Activated T-cell treated with anti-CD3 and anti-CD28 coated beads, Interleukin-2, amount 50 U/mL, for 1 hour (primary cell): ENCODE data around the gene UGT2B7.
"Not testable (repeated sequence)": the region's sequence is repeated elsewhere in the genome, so short reads cannot be mapped to it uniquely, and the experiment has no call there.

Experiments used
- DNase-seq: peaks from one replicate; pipeline ENCODE4 v3.0.0-alpha.2; 2020

The UGT2B7 gene

DNA sequence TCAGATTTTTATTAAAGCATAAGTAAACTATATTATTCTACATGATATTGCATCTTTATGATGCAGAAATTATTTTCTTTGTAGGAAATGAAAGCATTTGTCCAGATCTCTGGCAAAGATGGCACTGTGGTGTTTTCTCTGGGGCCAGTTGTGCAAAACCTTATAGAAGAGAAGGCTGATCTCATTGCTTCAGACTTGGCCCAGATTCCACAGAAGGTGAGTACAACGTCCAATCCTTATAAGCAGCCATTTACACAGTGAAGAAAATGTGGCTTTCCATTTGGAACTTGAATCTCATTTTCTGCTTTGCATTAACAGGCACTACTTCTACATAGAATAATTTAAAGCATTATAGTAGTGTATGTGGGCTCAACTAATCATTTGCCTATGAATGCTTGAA, 6.9 kb upstream of the UGT2B7 start:
- no peak for DNase-seq

DNA sequence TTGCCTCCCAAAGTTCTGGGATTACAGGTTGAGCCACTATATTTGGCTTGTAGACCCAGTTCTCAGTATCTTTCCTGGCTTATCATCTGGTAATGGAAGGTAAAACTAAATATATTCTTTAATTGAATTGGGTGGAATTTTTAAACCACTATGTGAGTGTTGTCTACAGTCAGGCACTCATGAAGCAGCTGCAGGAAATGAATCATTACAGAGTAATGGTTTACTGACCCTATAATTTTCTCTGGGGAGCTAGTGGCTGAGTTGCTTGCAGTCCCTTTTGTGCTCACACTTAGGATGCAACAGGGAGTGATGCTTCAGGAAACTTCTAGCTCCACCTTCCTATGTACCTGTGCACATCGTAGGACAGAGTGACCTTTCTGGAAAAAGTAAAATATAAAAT, 4.1 kb upstream of the UGT2B7 start:
- DNase-seq, result no peak

DNA sequence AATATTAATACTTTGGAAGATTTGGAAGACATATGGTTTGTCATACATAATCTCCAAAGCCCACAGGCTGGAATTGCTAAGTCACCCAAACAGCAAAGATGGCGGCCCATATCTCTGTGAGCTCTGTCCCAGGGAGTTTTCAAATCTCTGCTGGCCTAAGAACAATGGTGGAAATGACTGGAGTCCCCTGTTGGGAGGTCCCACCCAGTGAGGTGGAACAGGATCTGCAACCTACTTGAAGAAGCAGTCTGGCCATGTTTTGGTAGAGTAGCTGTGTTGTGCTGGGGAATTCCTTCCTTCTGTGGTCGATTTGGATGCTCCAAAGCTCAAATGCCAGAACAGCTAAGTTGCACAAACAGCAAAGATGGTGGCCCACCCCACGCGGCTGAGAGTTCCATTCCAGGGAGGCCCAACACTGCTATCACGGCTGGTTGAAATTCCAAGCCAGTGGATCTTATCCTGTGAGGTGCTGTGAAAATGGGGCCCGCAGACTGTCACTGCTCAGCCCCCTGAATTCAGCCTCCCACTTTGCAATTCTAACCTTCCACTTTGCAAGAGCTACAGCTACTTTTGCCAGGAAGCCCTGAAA, 3.2 kb upstream of the UGT2B7 start:
- DNase-seq, result no peak

DNA sequence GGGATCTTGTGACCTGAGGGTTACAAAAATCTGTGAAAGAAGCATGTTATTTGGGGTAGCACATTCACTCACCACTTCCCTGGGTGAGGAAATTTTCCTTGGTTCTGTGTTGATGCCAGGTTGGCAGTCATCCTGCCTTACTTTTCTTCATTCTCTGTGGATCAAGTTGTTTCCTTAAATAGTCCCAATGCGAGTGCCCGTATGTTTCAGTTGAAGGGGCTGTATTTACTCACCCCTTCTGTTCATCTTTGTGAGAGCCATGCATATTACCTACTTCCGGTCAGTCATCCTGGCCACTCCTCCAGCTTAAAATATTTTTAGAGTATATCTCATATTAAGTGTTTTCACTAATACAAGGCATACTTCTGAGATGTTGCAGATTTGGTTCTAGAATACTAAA, 2.6 kb upstream of the UGT2B7 start:
- DNase-seq, result no peak

DNA sequence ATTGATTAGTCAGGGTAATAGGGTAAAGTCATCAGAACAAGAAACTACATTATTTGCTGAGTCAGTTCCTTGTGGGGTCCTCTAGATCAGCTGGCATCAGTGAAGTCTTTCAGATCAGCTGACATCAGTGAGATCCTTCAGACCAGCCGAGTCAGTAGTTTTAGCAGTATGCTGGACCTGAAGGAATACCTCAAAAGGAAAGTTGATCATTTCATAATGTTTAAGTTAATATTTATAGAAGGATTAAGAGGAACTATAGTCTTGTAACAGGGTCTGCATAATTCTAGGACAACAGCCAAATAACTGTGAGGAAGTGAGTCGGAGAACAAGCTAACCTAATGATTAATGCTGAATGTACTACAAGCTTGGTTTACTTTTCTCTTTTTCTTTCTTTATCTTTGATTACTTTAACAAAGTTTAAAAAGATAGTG, 958 bp upstream of the UGT2B7 start:
- no peak for DNase-seq

DNA sequence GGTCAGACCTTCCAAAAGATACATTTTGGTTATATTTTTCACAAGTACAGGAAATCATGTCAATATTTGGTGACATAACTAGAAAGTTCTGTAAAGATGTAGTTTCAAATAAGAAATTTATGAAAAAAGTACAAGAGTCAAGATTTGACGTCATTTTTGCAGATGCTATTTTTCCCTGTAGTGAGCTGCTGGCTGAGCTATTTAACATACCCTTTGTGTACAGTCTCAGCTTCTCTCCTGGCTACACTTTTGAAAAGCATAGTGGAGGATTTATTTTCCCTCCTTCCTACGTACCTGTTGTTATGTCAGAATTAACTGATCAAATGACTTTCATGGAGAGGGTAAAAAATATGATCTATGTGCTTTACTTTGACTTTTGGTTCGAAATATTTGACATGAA, 536 bp downstream of the UGT2B7 start:
- DNase-seq, result no peak

DNA sequence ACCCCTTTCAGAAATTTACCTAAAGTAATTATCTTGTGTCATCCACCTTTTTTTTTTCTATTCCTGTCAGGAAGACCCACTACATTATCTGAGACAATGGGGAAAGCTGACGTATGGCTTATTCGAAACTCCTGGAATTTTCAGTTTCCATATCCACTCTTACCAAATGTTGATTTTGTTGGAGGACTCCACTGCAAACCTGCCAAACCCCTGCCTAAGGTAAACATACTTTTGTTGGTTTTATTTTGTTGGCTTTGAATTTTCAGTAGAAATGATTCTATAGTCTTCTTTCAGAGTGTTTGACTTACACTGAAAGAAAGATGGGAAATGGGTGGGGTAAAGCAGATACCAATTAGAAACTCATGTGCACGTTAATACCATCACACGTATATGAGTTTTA, 2.2 kb downstream of the UGT2B7 start:
- no peak for DNase-seq

DNA sequence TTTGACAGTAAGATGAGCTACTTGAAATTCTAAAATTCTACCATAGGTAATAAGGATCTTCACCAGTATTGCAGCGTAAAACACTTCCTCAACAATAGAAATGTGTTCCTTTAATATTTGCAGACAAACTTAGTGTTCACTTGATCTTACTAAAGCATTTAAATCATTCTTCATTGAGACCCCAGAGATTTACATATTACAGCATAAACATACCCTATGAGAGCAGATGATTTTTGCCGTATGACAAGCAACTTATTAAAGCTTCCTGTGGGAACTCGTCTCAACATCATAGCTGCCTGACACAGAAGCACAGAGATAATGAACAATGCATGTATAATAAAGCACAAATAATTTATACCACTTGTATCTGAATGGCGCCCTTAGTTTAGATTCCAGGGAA, 3.6 kb downstream of the UGT2B7 start:
- no peak for DNase-seq

DNA sequence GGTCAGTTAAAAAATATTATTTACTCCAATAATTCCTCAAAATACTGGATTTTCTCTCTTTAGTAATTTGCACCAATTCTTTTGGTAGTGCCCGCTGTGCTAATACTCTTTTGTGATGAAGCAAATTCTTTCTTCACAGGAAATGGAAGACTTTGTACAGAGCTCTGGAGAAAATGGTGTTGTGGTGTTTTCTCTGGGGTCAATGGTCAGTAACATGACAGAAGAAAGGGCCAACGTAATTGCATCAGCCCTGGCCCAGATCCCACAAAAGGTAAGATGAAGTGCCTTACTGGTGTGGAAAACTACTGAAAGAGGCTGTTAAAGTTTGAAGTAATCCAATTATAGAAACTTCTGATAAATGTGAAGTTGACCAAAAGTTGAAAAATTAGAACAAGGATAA, 6.4 kb downstream of the UGT2B7 start:
- DNase-seq, result not testable (repeated sequence)

DNA sequence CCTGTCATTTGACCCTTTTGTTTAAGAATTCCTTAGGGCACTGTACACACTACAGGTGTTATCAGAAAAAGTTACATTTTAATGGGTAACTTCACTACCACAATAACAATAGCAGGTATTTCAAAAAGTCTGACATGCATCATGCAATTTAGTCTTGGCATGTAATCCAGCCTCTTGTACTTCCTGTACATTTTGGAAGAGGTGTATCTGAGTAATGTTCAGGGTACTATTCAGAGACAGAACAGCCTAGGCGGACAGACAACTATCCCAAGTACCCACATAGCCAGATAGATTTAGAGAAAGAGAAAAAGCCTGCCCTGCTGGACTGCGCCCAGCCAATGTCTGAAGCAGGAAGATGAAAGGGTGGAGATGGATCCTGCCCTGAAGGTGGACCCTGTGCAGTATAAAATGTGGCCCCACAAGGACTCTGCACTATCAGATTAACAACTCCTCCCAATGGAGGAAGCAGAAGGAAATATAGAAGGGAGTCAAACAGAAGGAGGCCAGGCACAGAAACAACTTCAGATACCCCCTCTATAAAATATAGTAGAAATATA, 8.5 kb downstream of the UGT2B7 start:
- DNase-seq, result no peak

DNA sequence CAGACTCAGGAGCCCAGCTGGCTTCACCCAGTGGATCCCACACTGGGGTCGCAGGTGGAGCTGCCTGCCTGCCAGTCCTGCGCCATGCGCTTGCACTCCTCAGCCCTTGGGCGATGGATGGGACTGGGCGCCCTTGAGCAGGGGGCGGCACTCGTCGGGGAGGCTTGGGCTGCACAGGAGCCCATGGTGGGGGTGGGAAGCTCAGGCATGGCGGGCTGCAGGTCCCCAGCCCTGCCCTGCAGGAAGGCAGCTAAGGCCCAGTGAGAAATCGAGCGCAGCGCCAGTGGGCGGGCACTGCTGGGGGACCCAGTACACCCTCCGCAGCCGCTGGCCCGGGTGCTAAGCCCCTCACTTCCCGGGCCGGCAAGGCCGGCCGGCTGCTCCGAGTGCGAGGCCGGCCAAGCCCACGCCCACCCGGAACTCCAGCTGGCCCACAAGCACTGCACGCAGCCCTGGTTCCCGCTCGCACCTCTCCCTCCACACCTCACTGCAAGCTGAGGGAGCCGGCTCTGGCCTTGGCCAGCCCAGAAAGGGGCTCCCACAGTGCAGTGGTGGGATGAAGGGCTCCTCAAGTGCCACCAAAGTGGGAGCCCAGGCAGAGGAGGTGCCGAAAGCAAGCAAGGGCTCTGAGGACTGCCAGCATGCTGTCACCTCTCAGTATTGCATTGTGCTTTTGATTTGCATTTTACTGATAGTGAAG, 19.0 kb downstream of the UGT2B7 start:
- not testable (repeated sequence) for DNase-seq

DNA sequence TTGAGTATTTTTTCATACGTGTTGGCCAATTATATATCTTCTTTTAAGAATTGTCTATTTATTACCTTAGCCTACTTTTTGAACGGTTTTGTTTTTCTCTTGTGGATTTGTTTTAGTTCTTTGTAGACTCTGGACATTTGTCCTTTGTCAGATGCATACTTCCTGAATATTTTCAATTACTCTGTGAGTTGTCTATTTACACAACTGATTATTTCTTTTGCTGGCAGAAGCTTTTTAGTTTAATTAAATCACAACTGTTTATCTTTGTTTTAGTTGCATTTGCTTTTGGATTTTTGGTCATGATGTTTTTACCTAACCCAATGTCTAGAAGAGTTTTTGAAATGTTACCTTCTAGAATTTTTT, 19.6 kb downstream of the UGT2B7 start:
- no peak for DNase-seq

DNA sequence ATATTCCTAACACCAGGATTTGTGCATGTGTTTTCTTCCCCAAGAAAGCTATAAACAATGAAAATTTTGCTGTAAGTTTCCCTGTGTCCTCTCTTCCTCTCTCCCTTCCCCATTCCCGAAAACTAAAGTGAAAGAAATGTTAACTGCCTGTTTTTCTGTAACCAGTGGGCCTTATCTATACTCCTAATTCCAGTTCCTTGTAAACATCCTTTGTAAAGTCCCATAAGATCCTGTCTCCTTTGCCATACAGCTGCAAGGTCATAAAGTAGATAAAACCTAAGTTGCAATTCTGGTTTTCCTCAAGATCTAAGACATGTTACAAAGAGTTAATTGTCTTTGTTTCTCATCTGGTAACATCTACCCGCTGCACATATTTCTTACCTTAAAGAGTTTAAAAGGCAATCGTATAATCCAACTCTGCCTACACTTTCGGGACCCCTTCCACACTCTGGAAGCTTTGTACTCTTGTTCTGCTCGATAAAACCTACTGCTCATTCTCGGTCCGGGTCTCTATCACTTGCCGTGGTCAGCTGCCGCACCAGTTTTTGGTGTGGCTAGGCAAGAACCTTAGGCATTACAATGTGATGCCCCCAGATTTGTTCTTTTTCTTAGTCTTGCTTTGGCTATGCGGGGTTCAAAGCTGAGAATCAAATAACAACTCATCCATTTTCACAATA, 20.5 kb downstream of the UGT2B7 start:
- DNase-seq, result no peak

DNA sequence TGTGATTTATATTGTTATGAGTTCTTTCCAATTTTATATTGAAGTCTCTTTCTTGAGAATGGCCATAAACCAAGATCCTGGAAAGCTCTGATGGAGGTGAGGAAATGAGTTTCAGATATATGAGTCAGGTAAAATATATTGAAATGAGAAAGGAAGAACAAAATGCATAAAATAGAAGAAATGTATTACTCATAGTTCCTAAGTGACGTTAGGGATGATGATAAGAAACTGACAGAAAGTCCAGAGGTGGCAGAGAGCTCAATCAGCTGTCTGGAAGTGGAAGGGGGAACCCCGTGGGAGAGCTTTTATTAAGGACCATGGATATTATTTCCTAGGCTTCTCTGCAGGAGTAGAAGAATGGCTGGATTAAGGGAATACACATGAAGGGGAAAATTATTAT, 24.6 kb downstream of the UGT2B7 start:
- DNase-seq, result no peak

DNA sequence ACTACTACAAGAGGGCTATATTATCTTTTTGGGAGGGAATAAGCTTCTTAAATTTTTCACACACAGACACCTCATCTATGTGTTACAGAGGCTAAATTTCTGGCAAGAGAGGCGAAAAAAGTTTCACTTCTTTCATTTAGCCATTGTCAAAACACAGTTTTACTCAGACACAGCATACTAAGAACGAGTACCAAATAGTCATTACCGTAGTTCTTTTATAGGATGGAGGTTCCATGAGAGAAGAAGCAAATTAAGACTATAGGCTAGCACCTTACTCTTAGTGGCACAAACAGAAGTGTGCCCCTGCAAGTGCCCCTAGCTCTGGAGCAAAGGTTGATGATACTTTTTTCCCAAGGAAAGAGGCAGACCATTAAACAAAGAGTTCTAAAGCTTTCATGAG, 26.2 kb downstream of the UGT2B7 start:
- no peak for DNase-seq

DNA sequence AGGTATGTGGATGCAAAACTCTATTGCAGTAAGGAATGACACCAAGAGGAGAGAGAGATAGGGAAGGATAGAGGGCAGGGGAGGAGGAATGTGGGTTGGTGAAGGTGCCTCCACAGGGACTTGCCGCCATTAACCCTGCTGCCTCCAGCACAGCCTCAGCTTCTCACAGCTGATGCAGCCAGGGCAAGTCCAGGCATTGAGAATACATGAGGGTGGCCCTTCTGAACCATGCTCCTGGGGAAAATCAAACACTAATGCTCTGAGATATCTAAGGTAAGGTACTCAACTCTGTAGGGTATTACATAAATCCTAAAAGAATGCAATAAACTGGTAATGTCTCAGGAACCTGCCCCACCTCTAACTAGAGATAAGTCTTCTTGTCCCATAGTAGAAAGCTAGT, 28.7 kb downstream of the UGT2B7 start:
- DNase-seq, result no peak

DNA sequence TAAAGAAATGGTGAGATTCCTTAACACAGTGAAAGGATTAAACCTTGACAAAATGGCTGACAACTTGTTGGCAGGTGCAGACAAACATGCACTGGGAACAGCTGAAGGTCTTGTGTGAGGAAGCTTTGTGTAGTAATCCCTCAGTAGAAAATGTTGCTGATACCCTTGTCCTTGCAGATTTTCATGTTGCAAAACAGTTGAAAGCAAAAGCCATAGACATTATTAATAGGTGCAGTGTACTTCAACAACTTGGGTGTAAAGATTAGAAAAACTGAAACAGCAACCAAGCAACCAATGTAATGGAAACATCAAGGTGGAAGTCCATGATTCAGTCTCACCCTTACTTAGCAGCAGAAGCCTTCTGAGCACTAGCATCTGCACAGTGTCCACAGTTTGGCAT, 29.8 kb downstream of the UGT2B7 start:
- DNase-seq, result no peak

DNA sequence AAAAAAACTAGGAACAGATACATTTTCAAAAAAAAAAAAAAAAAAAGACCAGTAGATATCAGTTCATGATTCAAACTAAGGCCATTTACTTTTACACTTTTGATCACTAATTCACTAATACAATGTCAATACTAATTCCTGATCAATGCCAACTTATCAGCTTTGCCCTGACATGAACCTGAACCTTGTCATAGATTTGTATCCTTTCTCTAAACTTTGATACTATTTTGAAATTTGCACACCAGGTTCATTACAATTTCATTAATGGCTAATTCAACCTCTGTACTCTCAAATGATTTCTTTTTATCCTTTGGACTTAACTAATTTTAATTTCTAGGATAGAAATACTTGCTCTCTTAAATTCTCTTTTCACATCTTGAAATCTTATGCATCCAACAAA, 37.7 kb downstream of the UGT2B7 start:
- no peak for DNase-seq

DNA sequence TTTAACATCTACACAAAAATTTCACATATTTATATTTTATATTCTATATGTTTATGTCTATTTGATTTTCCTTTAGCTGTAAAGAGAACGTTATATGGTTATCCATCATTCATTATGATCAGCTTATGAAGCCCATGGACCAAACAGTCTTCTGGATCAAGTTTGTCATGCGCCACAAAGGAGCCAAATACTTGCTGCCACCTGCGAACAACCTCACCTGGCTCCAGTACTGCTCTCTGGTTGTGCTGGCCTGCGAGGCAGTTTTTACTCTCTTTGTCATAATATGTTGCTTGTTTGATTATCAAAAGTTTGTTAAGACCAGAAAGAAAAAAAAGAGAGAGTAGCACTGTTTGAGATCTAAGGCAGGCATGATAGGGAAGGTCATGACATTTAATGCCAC, 38.2 kb downstream of the UGT2B7 start:
- no peak for DNase-seq

DNA sequence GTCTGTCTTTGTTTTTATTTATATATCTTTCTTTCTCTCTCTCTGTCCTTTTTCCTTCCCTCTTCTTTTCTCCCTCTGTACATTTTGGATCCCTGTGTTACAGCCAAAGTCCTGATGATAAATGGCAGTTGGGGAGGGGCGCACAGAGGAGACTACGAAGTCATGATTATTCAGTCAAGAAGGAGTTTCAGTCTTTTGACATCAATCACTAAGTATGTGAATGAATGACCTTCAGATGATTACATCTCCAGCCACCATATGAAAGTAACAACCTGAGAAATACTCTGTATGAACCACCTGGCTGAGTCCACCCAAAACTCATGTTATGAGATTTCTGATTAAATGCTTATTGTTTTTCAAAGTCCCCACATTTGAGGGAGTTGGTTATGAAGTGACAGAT, 45.0 kb downstream of the UGT2B7 start:
- no peak for DNase-seq

DNA sequence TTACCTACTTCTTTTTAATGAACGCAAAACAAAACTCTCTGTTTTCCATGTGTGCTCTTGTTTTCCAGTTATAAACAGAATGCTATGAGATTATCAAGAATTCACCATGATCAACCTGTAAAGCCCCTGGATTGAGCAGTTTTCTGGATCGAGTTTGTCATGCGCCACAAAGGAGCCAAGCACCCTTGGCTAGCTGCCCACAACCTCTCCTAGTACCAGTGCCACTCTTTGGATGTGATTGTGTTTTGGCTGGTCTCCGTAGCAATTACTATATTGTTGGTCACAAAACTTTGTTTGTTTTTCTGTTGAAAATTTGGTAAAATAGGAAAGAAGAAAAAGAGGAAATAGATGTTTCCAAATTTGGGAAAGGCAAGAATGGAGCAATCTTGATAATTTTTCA, 51.1 kb downstream of the UGT2B7 start:
- no peak for DNase-seq

DNA sequence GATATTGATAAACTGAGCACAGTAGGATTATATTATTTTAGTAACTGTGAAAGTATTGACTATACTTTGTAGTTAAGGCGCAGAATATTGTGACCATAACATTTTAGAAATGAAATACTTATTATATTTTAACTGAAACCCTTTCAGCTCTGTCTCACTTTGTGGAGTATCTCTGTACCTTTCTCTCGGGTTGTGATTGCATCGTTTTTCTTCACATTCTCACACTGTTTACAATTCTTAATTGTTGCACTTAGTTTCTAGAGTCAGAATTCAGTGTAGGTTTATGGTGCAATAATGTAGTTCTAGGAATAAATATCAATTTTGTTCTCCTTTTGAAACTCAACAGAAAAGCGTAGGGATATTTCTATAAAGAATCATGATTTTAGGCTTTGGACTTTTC, 57.7 kb downstream of the UGT2B7 start:
- no peak for DNase-seq

DNA sequence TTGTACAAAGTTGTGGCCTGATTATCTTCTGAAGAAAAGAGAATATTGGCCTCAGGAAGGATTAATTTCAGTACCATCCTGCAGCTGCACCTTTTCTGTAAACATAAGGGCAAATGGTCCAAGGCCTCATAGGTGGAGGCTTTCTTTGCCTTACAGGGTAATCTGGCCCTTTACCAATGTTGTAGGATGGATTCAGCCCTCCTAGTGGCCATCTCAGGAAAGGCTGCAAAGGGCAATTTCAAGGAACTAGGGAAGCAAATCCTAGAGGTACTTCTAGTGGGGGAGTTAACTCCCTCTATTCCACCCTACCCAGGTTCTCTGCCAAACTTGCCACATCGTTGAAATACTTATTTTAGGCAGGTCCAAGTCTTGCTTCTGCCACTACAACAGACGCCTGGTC, 60.6 kb downstream of the UGT2B7 start:
- DNase-seq, result no peak
